NCI-H1930 (cell line): ENCODE measurements around the gene TCIRG1.
"Not testable (repeated sequence)": the region's sequence is repeated elsewhere in the genome, so short reads cannot be mapped to it uniquely, and the experiment has no call there.

Experiments used
- DNase-seq, 2 experiments: peaks; one replicate each; lab custom pipeline; 2025; lab: John Stamatoyannopoulos, UW

The TCIRG1 gene, protein sequence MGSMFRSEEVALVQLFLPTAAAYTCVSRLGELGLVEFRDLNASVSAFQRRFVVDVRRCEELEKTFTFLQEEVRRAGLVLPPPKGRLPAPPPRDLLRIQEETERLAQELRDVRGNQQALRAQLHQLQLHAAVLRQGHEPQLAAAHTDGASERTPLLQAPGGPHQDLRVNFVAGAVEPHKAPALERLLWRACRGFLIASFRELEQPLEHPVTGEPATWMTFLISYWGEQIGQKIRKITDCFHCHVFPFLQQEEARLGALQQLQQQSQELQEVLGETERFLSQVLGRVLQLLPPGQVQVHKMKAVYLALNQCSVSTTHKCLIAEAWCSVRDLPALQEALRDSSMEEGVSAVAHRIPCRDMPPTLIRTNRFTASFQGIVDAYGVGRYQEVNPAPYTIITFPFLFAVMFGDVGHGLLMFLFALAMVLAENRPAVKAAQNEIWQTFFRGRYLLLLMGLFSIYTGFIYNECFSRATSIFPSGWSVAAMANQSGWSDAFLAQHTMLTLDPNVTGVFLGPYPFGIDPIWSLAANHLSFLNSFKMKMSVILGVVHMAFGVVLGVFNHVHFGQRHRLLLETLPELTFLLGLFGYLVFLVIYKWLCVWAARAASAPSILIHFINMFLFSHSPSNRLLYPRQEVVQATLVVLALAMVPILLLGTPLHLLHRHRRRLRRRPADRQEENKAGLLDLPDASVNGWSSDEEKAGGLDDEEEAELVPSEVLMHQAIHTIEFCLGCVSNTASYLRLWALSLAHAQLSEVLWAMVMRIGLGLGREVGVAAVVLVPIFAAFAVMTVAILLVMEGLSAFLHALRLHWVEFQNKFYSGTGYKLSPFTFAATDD

DNA sequence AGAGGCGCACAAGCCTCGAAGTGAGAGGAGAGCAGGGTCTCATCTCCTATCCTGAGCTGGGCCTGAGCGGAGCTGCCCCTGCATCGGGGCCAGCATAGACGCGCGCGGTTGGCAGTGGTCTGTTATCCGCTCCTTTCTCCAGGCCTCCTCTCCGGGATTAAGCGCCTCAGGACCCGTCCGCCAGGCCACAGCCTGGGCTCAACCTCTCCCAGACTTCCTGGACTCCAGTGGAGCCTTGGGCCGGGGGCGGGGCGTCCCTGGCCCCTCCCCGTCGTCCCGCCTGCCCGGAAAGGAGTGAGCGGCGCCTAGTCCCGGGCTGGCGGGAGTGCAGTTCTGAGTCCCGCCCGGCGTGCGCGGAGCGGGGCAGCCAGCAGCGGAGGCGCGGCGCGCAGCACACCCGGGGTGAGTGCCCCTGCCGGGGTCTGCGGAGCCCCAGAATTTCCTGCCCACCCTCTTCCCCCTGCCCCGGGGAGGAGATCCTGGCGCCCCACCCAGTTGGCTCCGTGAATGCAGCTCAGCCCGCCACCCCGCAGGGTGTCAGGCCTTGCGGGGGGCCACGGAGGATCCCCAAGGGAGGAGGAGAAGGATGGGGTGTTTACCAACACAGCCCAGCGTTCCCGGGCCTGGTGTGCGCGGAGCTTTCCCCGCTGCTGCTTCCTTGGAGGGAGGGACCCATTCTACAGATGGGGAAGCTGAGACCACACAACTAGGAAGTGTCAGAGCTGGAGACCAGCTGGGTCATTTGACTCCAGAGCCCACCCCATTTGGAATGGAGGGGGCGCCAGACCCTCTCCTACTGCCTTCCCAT lies at the start of gene TCIRG1:
TCIRG1 (plus strand) TSS at position 308 of the 808 bp plus-strand sequence. CDS start 2,247 bp downstream, outside the sequence.
- no peak for DNase-seq

DNA sequence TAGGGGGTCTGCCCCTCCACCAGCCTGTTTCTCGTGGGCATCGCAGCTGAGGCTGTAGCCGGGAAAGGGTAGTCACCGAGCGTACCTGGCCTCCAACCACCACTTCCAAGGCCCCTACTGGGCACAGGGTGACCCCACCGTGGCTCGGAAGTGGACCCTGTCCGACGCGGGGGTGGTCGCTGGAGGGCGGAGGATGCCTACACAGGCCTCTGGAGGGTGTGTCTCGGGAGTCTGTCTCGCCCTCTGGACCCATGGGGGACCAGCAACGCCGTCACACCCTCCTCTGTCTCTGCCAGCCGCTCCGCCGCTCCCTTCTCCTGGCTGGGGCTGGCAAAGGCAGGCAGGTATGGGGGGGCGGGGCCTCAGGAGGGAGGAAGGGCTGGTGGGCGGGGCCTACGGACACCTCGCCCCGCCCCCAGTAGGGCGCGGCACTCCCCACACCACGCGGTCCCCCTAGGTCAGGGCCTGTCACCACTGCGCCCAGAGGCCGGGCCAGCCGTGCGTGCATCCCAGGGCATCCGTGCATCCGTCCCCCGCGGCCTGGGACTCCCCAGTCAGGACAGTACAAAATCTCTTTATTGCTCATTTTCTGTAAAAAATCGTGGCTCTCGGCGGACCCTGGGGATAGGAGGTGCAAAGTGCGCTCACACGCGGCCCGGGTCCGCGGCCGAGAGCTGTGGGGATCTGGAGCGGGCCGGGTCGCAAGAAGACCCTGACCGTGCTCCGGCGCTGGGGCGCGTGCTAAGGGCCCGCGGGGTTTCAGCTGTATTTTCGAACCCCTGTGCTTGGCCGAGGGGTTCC lies 48.1 kb upstream of the TCIRG1 start:
- DNase-seq, result not testable (repeated sequence)

DNA sequence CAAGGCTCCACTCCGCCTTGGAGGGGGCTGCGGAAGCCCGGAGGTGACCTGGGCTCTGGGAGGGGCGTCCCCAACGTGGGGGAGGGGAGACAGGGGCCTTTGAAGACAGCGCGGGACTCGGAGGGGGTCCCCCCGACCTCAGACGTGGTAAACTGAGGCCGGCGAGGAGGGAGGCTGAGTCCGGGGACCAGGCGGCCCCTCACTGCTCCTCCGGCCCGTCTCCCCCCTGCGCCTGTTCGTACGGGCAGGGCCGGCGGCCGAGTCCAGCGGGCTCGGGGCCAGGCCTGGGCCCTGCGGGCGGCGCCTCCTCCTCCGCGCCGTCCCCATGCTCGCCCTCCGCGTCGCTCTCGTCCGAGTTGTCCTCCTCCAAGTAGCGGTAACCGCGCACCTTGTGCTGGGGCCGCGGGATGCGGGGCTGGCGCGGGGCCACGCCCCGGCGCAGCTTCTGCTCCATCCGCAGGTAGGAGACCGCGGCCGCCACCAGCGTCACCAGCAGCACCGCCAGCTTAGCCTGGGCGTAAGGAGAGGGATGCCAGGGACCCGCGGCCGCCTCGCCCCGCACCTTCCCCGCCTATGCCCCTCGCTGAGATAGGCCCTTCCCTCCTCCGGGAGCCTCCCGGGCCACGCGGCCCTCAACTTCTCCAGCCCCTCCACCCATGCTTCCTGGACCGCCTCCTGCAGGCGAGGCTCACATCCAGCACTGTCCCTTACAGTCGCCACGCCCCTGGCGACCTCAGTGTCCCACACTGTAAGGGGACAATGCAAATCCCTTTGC lies 47.3 kb upstream of the TCIRG1 start:
- DNase-seq, result not testable (repeated sequence)

DNA sequence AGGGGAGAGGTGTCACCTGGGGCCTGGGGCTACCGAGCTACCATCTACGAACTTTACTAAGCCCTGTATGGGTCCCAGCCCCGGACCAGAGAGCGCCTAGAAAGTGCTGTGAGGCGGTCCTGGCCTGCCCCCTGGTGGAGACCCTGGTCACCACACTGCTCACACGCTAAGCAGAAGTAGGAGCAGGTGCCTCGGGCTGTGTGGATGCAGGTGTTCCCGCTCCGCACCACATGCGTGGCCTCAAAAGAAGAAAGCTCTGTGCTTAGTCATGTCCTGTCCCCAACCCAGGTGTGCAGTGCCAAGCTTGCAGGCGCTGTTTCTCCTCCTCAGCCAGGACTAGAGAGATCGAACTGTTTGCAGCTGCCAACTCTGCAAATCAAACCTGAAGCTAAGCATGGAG lies 45.0 kb upstream of the TCIRG1 start:
- not testable (repeated sequence) for DNase-seq

DNA sequence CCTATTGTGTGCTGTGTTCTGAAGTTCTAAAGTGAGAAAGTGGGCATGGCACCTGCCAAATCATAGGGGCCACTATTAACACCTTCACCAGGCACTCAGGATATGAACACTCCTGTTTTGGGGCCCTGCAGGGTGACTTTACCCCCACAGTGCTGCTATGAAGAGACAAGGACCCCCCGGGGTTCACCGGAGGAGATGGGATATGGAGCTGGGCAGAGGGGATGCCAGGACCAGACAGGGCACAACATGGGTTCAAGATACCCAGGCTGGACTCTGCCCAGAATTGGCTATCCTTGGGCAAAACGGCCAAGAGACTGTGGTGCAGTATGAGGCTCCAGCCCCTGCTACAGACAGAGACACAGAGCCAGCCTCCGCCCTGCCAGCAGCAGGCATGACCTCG lies 44.4 kb upstream of the TCIRG1 start:
- not testable (repeated sequence) for DNase-seq

DNA sequence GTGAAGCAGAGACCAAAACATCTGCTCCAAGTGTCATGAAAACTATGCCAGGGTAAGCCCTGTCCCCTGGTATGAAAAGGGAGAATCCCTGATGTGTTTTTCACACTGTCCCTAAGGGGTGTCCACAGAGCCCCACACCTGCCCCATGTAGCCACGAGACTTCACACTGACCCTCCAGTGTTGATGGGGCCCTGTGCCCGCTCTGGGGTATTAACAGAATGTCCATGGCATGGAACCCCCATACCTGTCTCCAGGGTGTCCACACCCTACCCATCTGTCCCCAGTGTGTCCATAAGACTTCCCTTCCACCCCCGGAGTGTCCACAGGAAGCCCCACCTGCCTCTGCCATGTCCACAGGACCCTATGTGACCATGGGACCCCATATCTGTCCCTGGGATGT lies 43.7 kb upstream of the TCIRG1 start:
- DNase-seq, result not testable (repeated sequence)

DNA sequence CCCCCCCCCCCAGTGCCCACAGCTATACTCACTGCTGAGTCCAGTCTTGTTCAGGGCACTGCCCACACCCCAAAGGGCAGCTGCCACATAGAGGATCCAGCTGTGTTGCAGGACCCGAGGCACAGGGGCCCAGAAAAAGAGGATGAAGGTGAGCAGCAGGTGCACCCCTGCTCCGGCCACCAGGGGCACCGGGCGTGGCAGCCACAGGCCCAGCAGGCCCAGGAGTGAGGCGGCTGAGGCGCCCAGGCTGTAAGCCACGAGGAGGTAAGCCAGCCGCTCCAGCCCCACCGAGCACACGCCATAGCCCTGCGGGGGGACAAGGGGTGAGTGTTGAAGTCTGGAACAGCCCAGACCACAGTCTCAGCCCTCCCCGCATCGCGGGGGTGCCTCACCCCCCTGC lies 43.2 kb upstream of the TCIRG1 start:
- DNase-seq, result not testable (repeated sequence)

DNA sequence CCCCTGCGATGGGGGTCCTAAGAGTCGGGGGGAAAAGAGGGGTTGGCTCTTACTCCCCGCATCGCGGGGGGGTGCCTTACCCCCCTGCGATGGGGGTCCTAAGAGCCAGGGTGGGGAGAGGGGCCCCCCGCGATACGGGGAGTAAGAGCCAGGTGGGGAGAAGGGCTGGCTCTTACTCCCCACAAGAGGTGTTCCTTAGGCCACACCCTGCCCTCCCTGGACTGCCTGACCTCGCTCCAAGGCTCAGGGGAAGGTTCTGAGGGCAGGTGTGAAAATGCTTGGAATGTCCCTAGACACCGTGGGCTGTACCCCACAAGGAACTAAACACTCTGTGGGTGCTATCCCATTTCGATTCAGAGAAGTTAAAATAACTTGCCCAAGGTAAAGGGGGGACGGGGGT lies 42.8 kb upstream of the TCIRG1 start:
- no peak for DNase-seq

DNA sequence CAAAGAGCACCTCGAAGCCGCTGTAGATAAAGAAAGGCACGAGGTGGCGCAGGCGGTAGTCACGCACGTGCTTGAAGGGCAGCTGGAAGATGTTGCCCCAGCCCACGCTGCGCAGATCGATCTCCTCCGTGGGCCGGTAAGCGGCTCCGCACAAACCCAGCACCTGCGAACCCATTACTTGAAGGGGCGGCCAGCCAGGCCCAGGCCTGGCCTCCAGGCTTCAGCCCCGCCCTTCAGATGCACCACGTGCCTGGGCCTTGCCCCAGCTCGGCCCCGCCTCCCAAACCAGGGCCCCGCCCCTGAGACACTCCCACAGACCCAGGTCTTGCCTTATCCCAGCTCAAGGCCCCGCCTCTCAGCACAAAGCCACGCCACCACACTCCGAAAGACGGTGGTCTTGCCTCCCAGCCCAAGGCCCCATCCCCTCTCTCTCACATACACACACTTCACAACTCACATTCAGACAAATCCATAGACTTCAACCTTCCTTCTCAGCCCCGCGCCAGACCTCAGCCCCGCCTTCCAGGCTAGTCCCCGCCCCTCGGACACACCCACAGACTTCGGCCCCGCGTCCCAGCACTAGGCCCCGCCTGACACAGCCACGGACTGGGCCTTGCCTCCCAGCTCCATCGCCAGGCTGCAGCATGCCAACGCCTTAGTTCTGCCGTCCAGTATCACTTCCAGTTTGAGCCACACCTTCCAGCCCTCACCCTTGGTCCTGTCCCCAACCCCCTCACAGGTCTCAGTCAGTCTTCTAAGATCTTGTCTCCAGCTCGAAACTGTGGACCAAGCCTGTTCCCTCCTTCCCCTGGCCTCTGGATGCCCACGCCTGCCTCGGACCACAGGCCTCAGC lies 42.0 kb upstream of the TCIRG1 start:
- DNase-seq, result no peak

DNA sequence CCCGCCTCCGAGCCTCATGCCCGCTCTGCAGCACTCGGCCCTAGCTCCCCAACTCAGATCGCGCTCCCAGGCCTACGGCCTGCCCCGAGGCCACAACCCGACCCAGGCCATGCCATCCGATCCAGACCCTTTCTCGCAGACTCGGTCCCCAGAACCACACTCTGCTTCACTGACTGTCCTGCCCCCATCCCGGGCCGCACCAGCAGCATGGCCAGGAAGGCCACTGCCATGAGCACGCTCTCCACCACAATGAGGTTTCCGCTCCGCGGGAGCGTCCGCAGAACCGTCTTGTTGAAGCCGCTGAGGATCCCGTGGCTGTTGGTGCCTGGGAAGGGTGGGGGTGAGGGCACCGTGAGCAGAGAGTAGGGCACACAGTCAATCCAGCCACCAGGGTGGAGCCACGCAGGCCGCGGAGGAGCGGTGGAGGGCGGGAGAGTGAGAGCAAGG lies 41.3 kb upstream of the TCIRG1 start:
- DNase-seq, result no peak

DNA sequence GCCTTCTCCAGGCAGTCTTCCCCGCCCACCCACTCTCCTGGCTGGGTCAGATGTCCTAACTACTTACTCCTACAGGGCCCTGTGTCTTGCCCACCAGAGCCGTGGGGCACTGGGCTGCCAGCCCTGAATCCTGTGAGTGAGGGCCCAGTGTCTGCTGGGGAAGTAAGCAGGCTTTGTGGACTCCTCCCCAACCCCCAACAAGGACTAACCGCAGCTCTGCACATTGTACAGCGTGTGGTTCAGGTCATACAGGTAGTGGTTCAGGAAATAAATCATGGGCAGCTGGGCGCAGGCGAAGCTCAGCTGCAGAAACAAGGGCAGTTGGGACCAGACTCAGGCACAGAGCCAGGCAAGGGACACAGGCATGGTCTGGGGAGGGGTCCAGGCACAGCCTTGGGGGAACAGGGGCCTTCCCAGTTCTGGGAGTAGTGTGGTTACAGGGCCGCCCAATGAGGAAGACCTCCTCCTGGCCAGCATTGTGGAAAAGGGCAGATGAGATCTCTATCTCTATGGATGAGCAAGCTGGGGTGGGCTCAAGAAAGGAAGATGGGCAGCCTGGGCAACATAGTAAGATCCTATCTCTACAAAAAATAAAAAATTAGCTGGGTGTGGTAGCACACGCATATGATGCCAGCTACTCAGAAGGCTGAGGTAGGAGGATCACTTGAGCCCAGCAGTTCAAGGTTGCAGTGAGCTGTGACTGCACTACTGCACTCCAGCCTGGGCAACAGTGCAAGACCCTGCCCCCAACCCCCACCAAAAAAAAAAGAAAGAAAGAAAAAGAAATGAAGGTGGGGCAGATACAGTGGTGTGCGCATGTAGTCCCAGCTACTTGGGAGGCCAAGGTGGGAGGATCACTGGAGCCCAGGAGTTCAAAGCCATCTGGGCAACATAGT lies 40.4 kb upstream of the TCIRG1 start:
- DNase-seq, result no peak

DNA sequence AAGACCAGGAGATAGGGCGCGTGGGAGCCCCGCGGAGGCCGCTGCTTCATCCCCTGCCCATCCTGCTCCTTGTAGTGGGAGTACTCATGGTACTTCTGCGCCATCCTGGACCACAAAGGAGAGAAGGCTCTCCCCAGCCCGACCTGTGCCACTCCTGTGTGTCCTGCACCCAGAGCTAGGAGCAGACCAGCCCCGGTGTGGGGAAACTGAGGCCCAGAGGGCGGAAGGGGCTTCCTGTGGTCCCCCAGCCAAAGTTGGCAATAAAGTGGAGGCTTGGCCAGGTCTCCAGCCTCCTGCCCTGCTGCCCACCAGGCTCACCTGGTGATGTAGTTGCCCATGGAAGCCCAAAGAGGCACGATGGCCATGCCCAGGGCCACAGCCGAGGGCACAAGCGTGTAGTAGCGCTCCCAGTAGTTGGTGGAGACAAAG lies 39.6 kb upstream of the TCIRG1 start:
- no peak for DNase-seq

DNA sequence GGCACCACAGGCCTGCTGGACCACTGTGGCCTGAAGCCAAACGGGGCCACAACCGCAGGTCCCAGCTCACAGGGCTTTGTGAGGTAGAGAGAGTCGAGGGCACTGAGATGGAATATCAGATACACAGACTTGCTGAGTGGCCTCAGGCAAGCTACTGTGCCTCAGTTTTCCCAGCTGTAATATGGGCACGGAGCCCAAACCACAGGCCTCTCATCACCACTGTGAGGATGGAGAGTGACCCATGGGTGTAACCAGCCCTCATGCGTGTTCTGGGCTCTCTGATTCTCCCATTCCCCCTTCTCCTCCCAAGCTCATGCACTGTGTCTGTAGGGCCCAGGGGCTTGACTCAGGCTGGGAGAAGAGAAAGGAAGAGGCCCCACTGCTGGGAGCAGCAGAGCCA lies 39.1 kb upstream of the TCIRG1 start:
- no peak for DNase-seq

DNA sequence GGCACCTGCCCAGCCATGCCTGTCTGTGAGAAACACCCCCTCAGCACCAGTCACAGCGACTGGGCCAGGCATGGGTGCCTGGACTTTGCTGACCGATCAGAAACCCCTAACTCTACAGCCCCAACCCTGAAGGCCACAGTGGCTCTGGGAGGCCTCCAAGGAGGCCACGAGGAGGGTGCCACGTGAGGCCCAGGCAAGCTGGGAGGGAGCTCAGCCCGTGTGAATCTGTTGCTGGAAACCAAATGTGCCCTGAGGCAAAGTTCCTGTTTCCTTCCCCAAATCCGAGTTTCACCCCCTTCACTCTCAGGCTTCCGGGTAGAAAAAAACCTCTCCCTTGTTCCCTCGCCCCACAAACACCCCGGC lies 36.3 kb upstream of the TCIRG1 start:
- DNase-seq, result no peak

DNA sequence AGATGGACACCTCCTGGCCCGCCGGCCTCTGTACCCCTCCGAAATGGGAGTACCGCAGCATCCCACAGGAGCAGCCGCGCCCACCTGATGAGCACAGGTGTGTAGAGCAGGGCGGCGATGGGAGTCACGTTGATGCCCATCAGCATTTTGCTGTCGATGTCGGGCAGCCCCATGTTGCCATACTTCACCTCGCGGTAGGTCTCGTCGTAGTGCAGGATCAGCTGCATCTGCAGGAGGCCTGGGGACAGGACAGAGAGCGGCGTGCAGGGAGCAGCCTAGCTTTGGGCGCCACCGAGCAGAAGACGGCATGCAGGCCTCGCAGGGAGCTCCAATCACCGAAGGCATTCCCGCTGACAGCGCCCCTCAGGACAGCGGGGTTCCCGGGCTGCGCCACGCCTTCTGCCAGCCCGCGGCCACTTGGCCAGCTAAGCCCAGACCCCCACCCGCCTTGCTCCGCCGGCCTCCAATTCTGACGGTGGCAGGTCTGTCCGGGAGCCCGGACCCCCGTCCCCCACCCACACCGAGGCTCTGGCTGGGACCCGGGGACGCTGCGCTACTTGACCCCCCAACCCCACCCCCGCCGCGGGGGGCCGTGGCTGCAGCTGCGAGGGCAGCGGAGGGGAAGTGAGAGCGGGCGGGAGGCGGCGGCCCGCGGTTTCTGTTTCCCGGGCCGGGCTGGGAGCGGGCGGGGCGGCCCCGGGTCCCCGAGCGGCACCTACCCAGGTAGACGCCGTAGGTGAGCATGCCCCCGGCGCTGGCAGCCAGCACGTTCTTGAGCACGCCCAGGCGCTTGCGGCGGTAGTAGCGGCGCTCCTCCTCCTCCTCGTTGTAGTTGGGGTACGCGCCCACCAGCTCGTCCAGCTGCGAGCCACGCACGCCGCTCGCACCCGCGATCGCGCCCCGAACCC lies 35.6 kb upstream of the TCIRG1 start:
- DNase-seq, result no peak

DNA sequence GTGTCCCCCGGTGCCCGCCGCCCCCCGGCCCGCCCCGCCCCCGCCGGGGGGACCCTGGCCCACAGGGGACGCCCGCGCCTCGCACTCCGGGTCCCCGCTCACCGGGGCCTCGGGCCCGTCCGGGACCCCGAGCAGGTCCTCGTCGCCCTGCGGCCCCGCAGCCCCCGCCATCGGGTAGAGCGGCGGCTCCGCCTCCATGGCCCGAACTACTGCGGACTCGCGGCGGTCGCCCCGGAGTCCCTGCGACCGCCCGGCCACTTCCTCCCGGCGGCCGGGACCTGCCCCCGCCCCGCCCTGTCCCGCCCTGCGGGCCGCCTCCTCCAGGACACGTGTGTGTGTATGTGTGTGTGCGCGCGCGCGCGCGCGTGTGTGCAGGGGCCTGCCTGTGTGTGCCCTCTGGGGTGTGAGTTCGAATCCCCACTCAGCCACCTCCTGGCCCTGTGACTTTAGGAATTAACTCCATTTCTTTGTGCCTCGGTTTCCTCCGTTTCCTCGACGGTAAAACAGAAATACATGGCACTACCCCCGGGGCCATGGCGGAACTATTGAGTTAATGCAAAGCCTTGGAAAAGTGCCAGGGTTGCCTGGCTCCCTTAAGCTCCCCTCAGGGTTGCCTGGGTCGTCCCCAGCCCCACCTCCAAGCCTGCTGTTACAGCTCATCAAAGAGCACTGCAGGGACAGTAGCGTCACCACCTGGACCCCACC lies 34.8 kb upstream of the TCIRG1 start, which contains the start of gene UNC93B1:
UNC93B1 (minus strand) TSS at position 252 of the 705 bp plus-strand sequence; CDS start at position 198, 54 bp downstream.
- DNase-seq, result peak in 1 of 2 experiments; percentile 62
